Glutamatergic neuron (in vitro differentiated cells): ENCODE measurements around the gene PEX19. TPM values are rescaled to one million over a fixed set of nuclear protein-coding genes. Genes with fewer than 3 reads are reported as not detected.

Source experiments
- DNase-seq: peaks from one replicate; pipeline ENCODE4 v3.0.0; 2022
- H3K27ac Mint-ChIP-seq: one replicate; pipeline ENCODE4 v1.8.0; 2020; ENCODE audit warnings: mild to moderate bottlenecking, mixed read lengths, inconsistent platforms; ENCODE audit not compliant: unreplicated experiment
- H3K27me3 Mint-ChIP-seq: one replicate; pipeline ENCODE4 v1.8.0; 2020; ENCODE audit warnings: mild to moderate bottlenecking, moderate library complexity, mixed read lengths, inconsistent platforms; ENCODE audit not compliant: unreplicated experiment
- H3K36me3 Mint-ChIP-seq: one replicate; pipeline ENCODE4 v1.8.0; 2020; ENCODE audit warnings: mild to moderate bottlenecking, mixed read lengths, inconsistent platforms; ENCODE audit not compliant: unreplicated experiment
- H3K4me1 Mint-ChIP-seq: one replicate; pipeline ENCODE4 v1.8.0; 2020; ENCODE audit warnings: mild to moderate bottlenecking, low read depth, mixed read lengths, inconsistent platforms; ENCODE audit not compliant: unreplicated experiment
- H3K4me3 Mint-ChIP-seq: one replicate; pipeline ENCODE4 v1.8.0; 2020; ENCODE audit warnings: mild to moderate bottlenecking, mixed read lengths, inconsistent platforms; ENCODE audit not compliant: unreplicated experiment
- H3K9me3 Mint-ChIP-seq: one replicate; pipeline ENCODE4 v1.8.0; 2020; ENCODE audit warnings: mild to moderate bottlenecking, moderate library complexity, mixed read lengths, inconsistent platforms; ENCODE audit not compliant: unreplicated experiment
- CTCF ChIP-seq: fragments of 200-600 bp; sonication (generic); IDR thresholded peaks from one replicate; pipeline ENCODE4 v1.5.0; 2021; ENCODE audit not compliant: partially characterized antibody, unreplicated experiment
- total RNA-seq: library from RNA; stranded (reverse); fragmentation: NEBNext Ultra II Directional; extraction: Animal tissue kit (Norgen Biotek cat#: 25700); gene quantifications from one replicate; pipeline ENCODE4 v1.2.1, GENCODE V29; 2021; ENCODE audit not compliant: unreplicated experiment

The PEX19 gene
- total RNA-seq, 1 donor from 2014 or later, result 48.8 TPM

DNA sequence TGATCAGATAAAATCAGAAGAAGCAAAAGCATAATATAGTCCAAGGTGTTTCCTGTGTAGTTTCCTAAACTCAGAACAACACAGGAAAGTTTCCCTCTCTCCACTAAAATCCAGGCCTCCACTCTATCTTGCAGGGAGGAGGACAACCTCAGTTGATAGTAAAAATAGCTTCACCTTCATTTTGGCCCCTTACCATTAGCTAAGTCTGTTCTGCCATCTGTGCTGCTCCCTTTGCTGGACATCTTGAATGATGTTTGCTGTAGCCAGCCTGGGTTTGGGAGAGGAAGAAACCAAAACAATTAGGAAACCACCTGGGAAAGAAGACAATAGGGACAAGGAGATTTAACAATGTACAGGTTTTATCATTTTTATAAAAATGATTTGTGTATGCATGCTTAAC lies 41.2 kb downstream of the PEX19 start:
- Mint-ChIP-seq H3K9me3 (no peaks in the 10 kb centered on the region), H3K27ac (peak overlapping the region; percentile 81), H3K4me3 (peak overlapping the region; percentile 31), H3K36me3 (no peaks in the 10 kb centered on the region), H3K4me1 (peaks cover 26% of the 10 kb centered on the region), H3K27me3 (peaks cover 2% of the 10 kb centered on the region)
- DNase-seq, result no peak
- TF ChIP-seq CTCF, result no peak

DNA sequence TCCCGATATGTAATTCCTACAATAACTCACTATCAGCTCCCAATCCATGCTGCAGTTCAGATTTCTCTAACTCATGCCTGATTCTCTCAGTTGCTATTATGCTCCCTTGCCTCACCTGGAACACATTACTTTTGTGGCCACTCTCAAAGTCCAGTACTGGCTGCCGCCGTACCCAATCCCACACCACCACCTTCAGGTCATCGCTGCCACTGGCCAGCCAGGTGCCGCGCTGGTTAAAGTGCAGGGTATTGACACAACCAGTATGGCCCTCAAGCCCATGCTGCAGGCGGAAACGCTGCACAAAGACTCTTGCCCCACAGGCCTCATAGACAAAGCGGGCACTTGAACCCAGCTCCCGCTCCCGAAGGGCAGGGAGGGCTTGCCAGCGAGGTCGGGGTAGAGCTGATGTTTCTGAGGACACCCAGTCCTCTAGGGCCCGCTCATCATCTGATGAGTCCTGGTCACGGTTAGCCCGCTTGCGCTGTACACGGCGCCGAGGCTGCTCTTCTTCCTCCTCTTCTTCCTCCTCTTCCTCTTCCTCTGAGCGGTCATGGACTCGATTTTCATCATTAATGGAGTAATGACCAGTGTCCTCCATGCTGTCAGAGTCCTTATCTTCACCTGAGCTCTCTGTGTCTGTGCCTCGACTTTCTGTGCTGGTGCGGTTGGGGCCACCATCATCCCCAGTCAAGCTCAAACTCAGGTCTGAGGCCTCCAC lies 45.2 kb downstream of the PEX19 start:
- Mint-ChIP-seq H3K4me3 (no peak overlapping the region), H3K27me3 (peaks cover 2% of the 10 kb centered on the region), H3K36me3 (no peaks in the 10 kb centered on the region), H3K9me3 (no peaks in the 10 kb centered on the region), H3K27ac (no peak overlapping the region), H3K4me1 (peaks cover 15% of the 10 kb centered on the region)
- TF ChIP-seq CTCF, result no peak
- no peak for DNase-seq

GRCh38 chr1:160238408-160238807 lies 46.5 kb downstream of the PEX19 start:
- no peak overlapping the region for H3K4me3 Mint-ChIP-seq
- peak overlapping the region; percentile 45 for H3K27ac Mint-ChIP-seq
- DNase-seq, result no peak
- no peaks in the 10 kb centered on the region for H3K36me3 Mint-ChIP-seq
- H3K9me3 Mint-ChIP-seq, result no peaks in the 10 kb centered on the region
- H3K4me1 Mint-ChIP-seq, result peaks cover 5% of the 10 kb centered on the region
- no peak for TF ChIP-seq CTCF
- peaks cover 2% of the 10 kb centered on the region for H3K27me3 Mint-ChIP-seq

DNA sequence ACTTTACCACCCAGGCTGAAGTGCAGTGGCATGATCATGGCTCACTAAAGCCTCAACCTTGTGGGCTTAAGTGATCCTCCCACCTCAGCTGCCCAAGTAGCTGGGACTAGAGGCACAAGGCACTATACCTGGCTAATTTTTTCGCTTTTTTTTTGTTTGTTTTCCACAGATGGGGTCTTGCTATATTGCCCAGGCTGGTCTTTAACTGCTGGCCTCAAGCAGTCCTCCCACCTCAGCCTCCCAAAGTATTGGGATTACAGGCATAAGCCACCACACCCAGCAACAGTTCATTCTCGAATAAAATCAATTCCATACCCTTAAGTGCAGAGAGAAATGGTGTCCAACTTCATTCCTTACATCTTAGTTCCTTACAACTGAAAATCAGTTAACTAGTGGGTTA lies 47.4 kb downstream of the PEX19 start:
- Mint-ChIP-seq H3K36me3 (no peaks in the 10 kb centered on the region), H3K9me3 (no peaks in the 10 kb centered on the region), H3K4me1 (no peaks in the 10 kb centered on the region), H3K27me3 (peaks cover 3% of the 10 kb centered on the region), H3K4me3 (no peak overlapping the region), H3K27ac (no peak overlapping the region)
- TF ChIP-seq CTCF, result no peak
- no peak for DNase-seq

DNA sequence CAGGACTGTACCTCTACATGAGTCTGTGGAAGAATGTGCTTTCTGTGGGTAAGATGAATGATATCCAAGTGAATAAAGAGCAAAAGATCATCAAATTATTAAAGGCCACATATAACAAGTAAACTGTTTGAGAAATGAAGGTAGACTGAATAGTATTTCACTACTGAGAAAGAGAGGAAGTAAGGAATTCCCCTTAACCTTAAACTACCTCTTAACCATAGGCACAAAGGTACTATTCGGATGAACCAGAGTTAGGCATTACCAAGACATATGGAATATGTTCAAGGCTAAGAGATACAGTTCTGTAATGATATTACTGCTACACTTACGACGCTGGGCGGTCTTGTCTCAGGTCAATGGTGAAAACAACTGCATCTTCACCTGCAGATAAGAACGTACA lies 48.1 kb downstream of the PEX19 start:
- Mint-ChIP-seq H3K36me3 (no peaks in the 10 kb centered on the region), H3K9me3 (no peaks in the 10 kb centered on the region), H3K4me3 (no peak overlapping the region), H3K4me1 (no peaks in the 10 kb centered on the region), H3K27ac (no peak overlapping the region), H3K27me3 (peaks cover 3% of the 10 kb centered on the region)
- DNase-seq, result no peak
- TF ChIP-seq CTCF, result no peak
